Activated CD4-positive, alpha-beta memory T cell treated with anti-CD3 and anti-CD28 coated beads, Interleukin-2, amount 10 ng/mL, durations not matched to agents 7 days and 5 days (primary cell): ENCODE measurements around the gene PTPN11. TPM values are rescaled to one million over a fixed set of nuclear protein-coding genes. Genes with fewer than 3 reads are reported as not detected.
"Not testable (repeated sequence)": the region's sequence is repeated elsewhere in the genome, so short reads cannot be mapped to it uniquely, and the experiment has no call there.

Experiments used
- CTCF ChIA-PET: fragments of 350-600 bp; sonication (Branson Sonifier 250); formaldehyde crosslinking; loops from one replicate; lab custom pipeline; 2021; ENCODE audit warnings: antibody characterized with exemption, inconsistent platforms; lab: Charles Lee
- POLR2A ChIA-PET: fragments of 350-600 bp; sonication (Branson Sonifier 250); formaldehyde crosslinking; loops from one replicate; lab custom pipeline; 2021; ENCODE audit warnings: antibody characterized with exemption; lab: Charles Lee
- DNase-seq: peaks from one replicate; pipeline ENCODE4 v3.0.0-alpha.2; 2020
- H3K27ac Mint-ChIP-seq: one replicate; pipeline ENCODE4 v1.8.0; 2021; ENCODE audit warnings: mild to moderate bottlenecking, mixed read lengths
- H3K27me3 Mint-ChIP-seq: one replicate; pipeline ENCODE4 v1.8.0; 2021; ENCODE audit warnings: mixed read lengths
- H3K36me3 Mint-ChIP-seq: one replicate; pipeline ENCODE4 v1.8.0; 2021; ENCODE audit warnings: low read depth, mixed read lengths
- H3K4me1 Mint-ChIP-seq: one replicate; pipeline ENCODE4 v1.8.0; 2021; ENCODE audit warnings: mixed read lengths
- H3K4me3 Mint-ChIP-seq: one replicate; pipeline ENCODE4 v1.8.0; 2021; ENCODE audit warnings: mild to moderate bottlenecking, mixed read lengths
- H3K9me3 Mint-ChIP-seq: one replicate; pipeline ENCODE4 v1.8.0; 2021; ENCODE audit warnings: mixed read lengths
- total RNA-seq, 2 experiments: library from RNA; stranded (reverse); gene quantifications; one replicate each; pipeline ENCODE4 v1.2.3, GENCODE V29; 2021

Gene PTPN11
- total RNA-seq, 2 experiments from 2014 or later: 88.1 to 92.3 TPM

GRCh38 chr12:112514456-112514855 is 95.7 kb downstream of the PTPN11 start:
- Mint-ChIP-seq H3K36me3 (peaks cover 11% of the 10 kb centered on the region), H3K9me3 (no peaks in the 10 kb centered on the region), H3K4me1 (no peaks in the 10 kb centered on the region), H3K27me3 (no peaks in the 10 kb centered on the region), H3K27ac (no peak overlapping the region), H3K4me3 (no peak overlapping the region)
- CTCF ChIA-PET: no interaction called here
- no peak for DNase-seq
- POLR2A ChIA-PET: no interaction called here

DNA sequence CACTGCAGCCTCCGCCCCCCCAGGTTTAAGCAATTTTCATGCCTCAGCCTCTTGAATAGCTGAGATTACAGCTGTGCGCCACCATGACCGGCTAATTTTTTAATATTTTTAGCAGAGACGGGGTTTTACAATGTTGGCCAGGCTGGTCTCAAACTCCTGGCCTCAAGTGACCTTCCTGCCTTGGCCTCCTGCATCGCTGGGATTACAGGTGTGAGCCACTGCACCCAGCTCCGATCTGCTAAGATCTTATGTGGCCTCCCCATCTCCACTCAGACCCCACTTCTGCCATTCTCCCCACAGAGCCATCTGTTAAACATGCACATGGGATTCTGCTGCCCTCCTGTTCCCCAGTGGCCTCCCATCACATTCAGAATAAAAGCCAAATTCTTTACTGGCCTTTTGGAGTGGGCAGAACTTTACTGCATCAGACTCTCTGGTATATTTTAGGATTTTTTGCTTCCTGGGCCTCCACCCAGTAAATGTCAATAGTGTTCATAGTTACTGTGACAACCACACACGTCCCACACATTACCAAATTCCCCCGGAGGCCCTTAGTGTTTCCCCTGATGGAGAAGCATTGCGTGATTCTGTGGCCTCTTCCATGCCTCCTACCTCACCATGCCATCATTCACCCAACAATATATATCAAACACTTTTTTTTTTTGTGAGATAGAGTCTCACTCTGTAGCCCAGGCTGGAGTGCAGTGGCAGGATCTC is 96.3 kb downstream of the PTPN11 start:
- ChIA-PET POLR2A (no interaction called here), CTCF (interaction anchor here (0.6 kb wide), 1 partner anchor 1851 kb away, joined by 4 read pairs; no protein-coding TSS in a partner anchor)
- Mint-ChIP-seq H3K27ac (no peak overlapping the region), H3K27me3 (no peaks in the 10 kb centered on the region), H3K4me1 (no peaks in the 10 kb centered on the region), H3K4me3 (no peak overlapping the region), H3K36me3 (peaks cover 11% of the 10 kb centered on the region), H3K9me3 (no peaks in the 10 kb centered on the region)
- DNase-seq: no peak

DNA sequence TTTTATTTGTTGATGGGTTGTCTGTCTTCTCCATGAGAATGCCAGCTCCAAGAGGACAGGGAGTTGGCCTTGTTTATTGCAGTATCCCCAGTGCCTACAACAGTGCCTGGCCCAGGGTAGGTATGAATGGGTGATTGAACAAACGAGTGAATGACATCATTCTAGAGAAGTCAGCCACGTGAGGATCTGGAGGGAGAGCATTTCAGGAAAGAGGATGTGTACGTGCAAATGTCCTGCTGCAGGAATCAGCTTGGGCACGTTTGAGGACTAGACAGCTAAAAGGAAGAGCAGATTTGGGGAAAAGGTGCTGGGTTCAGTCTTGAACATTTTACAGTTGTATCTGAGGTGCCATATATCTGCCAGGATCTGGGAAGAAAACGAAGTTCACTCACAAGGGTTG is 97.1 kb downstream of the PTPN11 start:
- no peak overlapping the region for H3K27ac Mint-ChIP-seq
- DNase-seq: no peak
- no peaks in the 10 kb centered on the region for H3K27me3 Mint-ChIP-seq
- H3K4me3 Mint-ChIP-seq: no peak overlapping the region
- CTCF ChIA-PET: interaction anchor here (0.6 kb wide), 1 partner anchor 1852 kb away, joined by 4 read pairs; no protein-coding TSS in a partner anchor
- peaks cover 11% of the 10 kb centered on the region for H3K36me3 Mint-ChIP-seq
- H3K4me1 Mint-ChIP-seq: no peaks in the 10 kb centered on the region
- POLR2A ChIA-PET: no interaction called here
- H3K9me3 Mint-ChIP-seq: no peaks in the 10 kb centered on the region

- H3K4me3 Mint-ChIP-seq: no peak overlapping the region
- ChIA-PET CTCF (no interaction called here), POLR2A (no interaction called here)
- H3K9me3 Mint-ChIP-seq: no peaks in the 10 kb centered on the region
- no peaks in the 10 kb centered on the region for H3K4me1 Mint-ChIP-seq
- no peak for DNase-seq
- H3K36me3 Mint-ChIP-seq: no peaks in the 10 kb centered on the region
- no peak overlapping the region for H3K27ac Mint-ChIP-seq
- H3K27me3 Mint-ChIP-seq: peaks cover 2% of the 10 kb centered on the region
These were observed 99.1 kb downstream of the PTPN11 start for GRCh38 chr12:112517730-112518364.

- no peaks in the 10 kb centered on the region for H3K36me3 Mint-ChIP-seq
- POLR2A ChIA-PET: no interaction called here
- no peak overlapping the region for H3K27ac Mint-ChIP-seq
- H3K4me1 Mint-ChIP-seq: no peaks in the 10 kb centered on the region
- H3K27me3 Mint-ChIP-seq: peaks cover 2% of the 10 kb centered on the region
- DNase-seq: no peak
- no peak overlapping the region for H3K4me3 Mint-ChIP-seq
- H3K9me3 Mint-ChIP-seq: no peaks in the 10 kb centered on the region
- CTCF ChIA-PET: no interaction called here
These were observed 99.6 kb downstream of the PTPN11 start for GRCh38 chr12:112518365-112518735.

GRCh38 chr12:112519841-112520340 is 101.1 kb downstream of the PTPN11 start:
- CTCF ChIA-PET, POLR2A ChIA-PET, H3K27ac Mint-ChIP-seq, H3K27me3 Mint-ChIP-seq, H3K4me3 Mint-ChIP-seq, H3K9me3 Mint-ChIP-seq, H3K4me1 Mint-ChIP-seq, DNase-seq, H3K36me3 Mint-ChIP-seq: not testable (repeated sequence)

DNA sequence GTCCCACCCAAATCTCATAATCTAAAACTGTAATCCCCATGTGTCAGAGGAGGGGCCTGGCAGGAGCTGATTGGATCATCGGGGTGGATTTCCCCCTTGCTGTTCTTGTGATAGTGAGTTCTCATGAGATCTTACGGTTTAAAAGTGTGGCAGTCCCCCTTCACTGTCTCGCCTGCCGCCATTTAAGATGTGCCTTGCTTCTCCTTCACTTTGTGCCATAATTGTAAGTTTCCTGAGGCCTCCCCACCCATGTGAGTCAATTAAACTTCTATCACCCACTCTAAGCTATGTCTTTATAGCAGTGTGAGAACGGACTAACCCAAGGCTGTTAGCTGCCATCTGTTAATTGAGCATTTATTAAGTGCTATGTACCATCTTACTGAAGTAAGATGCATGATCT is 105.1 kb downstream of the PTPN11 start:
- CTCF ChIA-PET: no interaction called here
- no peak overlapping the region for H3K4me3 Mint-ChIP-seq
- no peaks in the 10 kb centered on the region for H3K9me3 Mint-ChIP-seq
- H3K27me3 Mint-ChIP-seq: peaks cover 4% of the 10 kb centered on the region
- no peak for DNase-seq
- no peaks in the 10 kb centered on the region for H3K36me3 Mint-ChIP-seq
- no peak overlapping the region for H3K27ac Mint-ChIP-seq
- POLR2A ChIA-PET: no interaction called here
- H3K4me1 Mint-ChIP-seq: no peaks in the 10 kb centered on the region

GRCh38 chr12:112524269-112524668 is 105.5 kb downstream of the PTPN11 start:
- Mint-ChIP-seq H3K27ac (no peak overlapping the region), H3K4me1 (no peaks in the 10 kb centered on the region), H3K36me3 (no peaks in the 10 kb centered on the region), H3K9me3 (no peaks in the 10 kb centered on the region), H3K4me3 (no peak overlapping the region), H3K27me3 (peaks cover 4% of the 10 kb centered on the region)
- ChIA-PET POLR2A (no interaction called here), CTCF (no interaction called here)
- no peak for DNase-seq

DNA sequence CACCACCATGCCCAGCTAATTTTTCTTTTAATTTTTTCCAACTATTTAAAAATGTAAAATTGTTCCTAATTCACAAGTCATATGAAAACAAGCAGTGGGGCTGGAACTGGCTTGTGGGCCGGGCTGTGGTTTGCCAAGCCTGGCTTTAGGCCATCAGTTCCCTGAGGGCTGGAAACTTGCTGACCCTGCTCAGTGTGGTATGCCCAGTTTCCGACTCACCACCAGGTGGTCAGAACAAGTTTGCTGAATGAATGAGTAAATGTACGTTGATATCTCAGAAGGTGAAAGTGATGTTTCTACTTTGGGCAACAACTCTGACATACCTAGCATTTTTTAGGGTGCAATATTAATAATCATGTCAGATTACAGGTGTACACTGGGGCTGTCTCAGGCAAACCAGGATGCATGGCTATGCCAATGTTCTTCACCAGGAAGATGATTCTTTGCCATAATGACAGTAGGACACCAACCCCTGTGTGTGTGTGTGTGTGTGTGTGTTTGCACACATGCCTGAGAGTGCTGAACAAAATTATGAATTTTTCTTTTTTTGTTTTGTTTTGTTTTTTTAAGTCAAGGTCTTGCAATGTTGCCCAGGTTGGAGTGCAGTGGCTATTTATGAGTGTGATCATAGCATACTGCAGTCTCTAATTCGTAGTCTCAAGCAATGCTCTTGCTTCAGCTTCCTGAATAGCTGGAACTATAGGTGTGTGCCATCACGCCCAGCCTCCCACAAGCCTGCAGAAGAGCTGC is 106.1 kb downstream of the PTPN11 start:
- Mint-ChIP-seq H3K9me3 (no peaks in the 10 kb centered on the region), H3K4me3 (no peak overlapping the region), H3K36me3 (no peaks in the 10 kb centered on the region), H3K4me1 (no peaks in the 10 kb centered on the region), H3K27me3 (peaks cover 4% of the 10 kb centered on the region), H3K27ac (no peak overlapping the region)
- CTCF ChIA-PET: no interaction called here
- POLR2A ChIA-PET: no interaction called here
- no peak for DNase-seq

- POLR2A ChIA-PET: no interaction called here
- CTCF ChIA-PET: no interaction called here
- Mint-ChIP-seq H3K27me3 (peaks cover 4% of the 10 kb centered on the region), H3K4me1 (no peaks in the 10 kb centered on the region), H3K36me3 (no peaks in the 10 kb centered on the region), H3K27ac (no peak overlapping the region), H3K4me3 (no peak overlapping the region), H3K9me3 (no peaks in the 10 kb centered on the region)
- DNase-seq: no peak
These were observed 106.7 kb downstream of the PTPN11 start for GRCh38 chr12:112525426-112525809.

GRCh38 chr12:112527082-112527481 is 108.3 kb downstream of the PTPN11 start:
- ChIA-PET POLR2A (no interaction called here), CTCF (no interaction called here)
- Mint-ChIP-seq H3K27ac (no peak overlapping the region), H3K27me3 (peaks cover 4% of the 10 kb centered on the region), H3K4me3 (no peak overlapping the region), H3K4me1 (no peaks in the 10 kb centered on the region), H3K36me3 (no peaks in the 10 kb centered on the region), H3K9me3 (no peaks in the 10 kb centered on the region)
- DNase-seq: no peak

GRCh38 chr12:112527501-112527900 is 108.8 kb downstream of the PTPN11 start:
- no peak overlapping the region for H3K4me3 Mint-ChIP-seq
- no peaks in the 10 kb centered on the region for H3K4me1 Mint-ChIP-seq
- H3K27ac Mint-ChIP-seq: no peak overlapping the region
- ChIA-PET POLR2A (no interaction called here), CTCF (no interaction called here)
- no peaks in the 10 kb centered on the region for H3K9me3 Mint-ChIP-seq
- H3K36me3 Mint-ChIP-seq: no peaks in the 10 kb centered on the region
- H3K27me3 Mint-ChIP-seq: peaks cover 3% of the 10 kb centered on the region
- DNase-seq: no peak

DNA sequence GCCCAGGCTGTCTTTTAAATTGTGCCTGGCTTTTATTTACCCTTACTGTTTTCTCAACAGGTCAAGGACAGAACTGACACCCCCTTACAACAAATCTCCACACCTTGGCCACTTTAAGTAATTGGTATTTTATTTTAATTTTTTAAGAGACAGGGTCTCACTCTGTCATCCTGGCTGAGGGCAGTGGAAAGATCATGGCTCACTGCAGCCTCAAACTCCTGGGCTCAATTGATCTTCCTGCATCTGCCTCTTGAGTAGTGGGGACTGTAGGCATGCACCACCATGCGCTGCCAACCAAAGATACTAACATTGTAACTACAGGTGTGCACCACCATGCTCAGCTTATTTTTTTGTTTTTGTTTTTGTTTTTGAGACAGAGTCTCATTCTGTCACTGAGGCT is 109.8 kb downstream of the PTPN11 start:
- ChIA-PET CTCF (no interaction called here), POLR2A (no interaction called here)
- Mint-ChIP-seq H3K27ac (no peak overlapping the region), H3K4me1 (no peaks in the 10 kb centered on the region), H3K27me3 (peaks cover 3% of the 10 kb centered on the region), H3K4me3 (no peak overlapping the region), H3K36me3 (no peaks in the 10 kb centered on the region), H3K9me3 (no peaks in the 10 kb centered on the region)
- no peak for DNase-seq
